OCI-LY7 (cell line): ENCODE data around the gene CNTNAP4.

Experiments used
- EZH2phosphoT487 ChIP-seq: fragments of 200-600 bp; sonication (generic); IDR thresholded peaks from 2 replicates; pipeline ENCODE4 v1.6.1; 2018; ENCODE audit warnings: low read depth, borderline replicate concordance, mild to moderate bottlenecking, mixed run types, antibody characterized with exemption, low read length, moderate library complexity, mixed read lengths
- TF ChIP-seq, protein P1 (sequence below): fragments of 200-600 bp; sonication (generic); conservative IDR thresholded peaks from 2 replicates; pipeline ENCODE4 v1.5.1; 2014; ENCODE audit warnings: mild to moderate bottlenecking, antibody characterized with exemption, low read length, moderate library complexity, mixed read lengths

- TF ChIP-seq, protein P1, sequence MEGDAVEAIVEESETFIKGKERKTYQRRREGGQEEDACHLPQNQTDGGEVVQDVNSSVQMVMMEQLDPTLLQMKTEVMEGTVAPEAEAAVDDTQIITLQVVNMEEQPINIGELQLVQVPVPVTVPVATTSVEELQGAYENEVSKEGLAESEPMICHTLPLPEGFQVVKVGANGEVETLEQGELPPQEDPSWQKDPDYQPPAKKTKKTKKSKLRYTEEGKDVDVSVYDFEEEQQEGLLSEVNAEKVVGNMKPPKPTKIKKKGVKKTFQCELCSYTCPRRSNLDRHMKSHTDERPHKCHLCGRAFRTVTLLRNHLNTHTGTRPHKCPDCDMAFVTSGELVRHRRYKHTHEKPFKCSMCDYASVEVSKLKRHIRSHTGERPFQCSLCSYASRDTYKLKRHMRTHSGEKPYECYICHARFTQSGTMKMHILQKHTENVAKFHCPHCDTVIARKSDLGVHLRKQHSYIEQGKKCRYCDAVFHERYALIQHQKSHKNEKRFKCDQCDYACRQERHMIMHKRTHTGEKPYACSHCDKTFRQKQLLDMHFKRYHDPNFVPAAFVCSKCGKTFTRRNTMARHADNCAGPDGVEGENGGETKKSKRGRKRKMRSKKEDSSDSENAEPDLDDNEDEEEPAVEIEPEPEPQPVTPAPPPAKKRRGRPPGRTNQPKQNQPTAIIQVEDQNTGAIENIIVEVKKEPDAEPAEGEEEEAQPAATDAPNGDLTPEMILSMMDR, result no peak
- no peak for TF ChIP-seq EZH2phosphoT487
These were observed 206.8 kb downstream of the CNTNAP4 start for GRCh38 chr16:76484020-76484419.
